Keratinocyte (primary cell): ENCODE results near the gene PITX1.

Experiments
- EZH2 ChIP-seq: IDR thresholded peaks from one replicate; pipeline ENCODE4 v1.6.1; 2012; ENCODE audit warnings: inconsistent platforms, mild to moderate bottlenecking, low read length, moderate library complexity
- TF ChIP-seq, protein P1 (sequence below), 3 experiments: IDR thresholded peaks in 1 of 3; conservative IDR thresholded peaks in 1 of 3; optimal IDR thresholded peaks in 1 of 3; 2 replicates in 2 of 3; 3 replicates in 1 of 3; pipeline versions ENCODE3 to v1.5.1; 2011; ENCODE audit warnings: low read length in 3 of 3, mild to moderate bottlenecking in 3 of 3, moderate library complexity in 2 of 3, control low read depth in 1 of 3, inconsistent platforms in 1 of 3; ENCODE audit not compliant: insufficient read depth in 2 of 3; ENCODE audit errors: extremely low read depth in 1 of 3

DNA sequence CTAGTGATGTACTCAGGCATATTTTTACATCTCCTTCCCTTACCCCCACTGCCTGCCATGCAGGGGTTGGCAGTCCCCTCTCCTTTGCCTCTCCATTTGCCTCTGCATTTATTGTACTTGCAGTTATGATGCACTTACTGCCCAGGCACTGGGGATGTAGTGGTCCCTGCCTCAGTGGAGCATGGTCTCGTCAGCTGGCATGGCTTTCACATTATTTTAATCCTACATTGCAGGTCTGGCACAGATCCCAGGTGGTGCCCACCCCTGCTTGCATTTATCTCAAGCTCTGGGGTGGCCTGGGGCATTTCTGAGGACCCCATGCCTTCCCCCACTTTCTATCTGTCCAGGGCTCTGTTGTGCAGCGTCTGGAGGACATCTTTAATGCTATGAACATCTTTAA is 23.2 kb upstream of the PITX1 start:
- TF ChIP-seq, protein P1, sequence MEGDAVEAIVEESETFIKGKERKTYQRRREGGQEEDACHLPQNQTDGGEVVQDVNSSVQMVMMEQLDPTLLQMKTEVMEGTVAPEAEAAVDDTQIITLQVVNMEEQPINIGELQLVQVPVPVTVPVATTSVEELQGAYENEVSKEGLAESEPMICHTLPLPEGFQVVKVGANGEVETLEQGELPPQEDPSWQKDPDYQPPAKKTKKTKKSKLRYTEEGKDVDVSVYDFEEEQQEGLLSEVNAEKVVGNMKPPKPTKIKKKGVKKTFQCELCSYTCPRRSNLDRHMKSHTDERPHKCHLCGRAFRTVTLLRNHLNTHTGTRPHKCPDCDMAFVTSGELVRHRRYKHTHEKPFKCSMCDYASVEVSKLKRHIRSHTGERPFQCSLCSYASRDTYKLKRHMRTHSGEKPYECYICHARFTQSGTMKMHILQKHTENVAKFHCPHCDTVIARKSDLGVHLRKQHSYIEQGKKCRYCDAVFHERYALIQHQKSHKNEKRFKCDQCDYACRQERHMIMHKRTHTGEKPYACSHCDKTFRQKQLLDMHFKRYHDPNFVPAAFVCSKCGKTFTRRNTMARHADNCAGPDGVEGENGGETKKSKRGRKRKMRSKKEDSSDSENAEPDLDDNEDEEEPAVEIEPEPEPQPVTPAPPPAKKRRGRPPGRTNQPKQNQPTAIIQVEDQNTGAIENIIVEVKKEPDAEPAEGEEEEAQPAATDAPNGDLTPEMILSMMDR (optimal IDR thresholded peaks at IDR 0.05 in 1 of 3, IDR thresholded peaks at IDR 0.05 in 1 of 3, conservative IDR thresholded peaks at IDR 0.05 in 1 of 3; ENCODE audit: extremely low read depth in 1 of 3, insufficient read depth in 2 of 3, low read length in 3 of 3), result no peak
- no peak for TF ChIP-seq EZH2
